HEK293 (cell line): Measurements from ENCODE around the gene FAAP100.

Experiments
- CTCF ChIA-PET: fragments of 350-600 bp; formaldehyde crosslinking; extraction: SDS; loops from one replicate; lab custom pipeline; 2021; ENCODE audit warnings: antibody characterized with exemption; lab: Yijun Ruan, JAX
- POLR2A ChIA-PET: fragments of 300-600 bp; formaldehyde crosslinking; extraction: SDS; loops from one replicate; lab custom pipeline; 2020; ENCODE audit warnings: antibody characterized with exemption, inconsistent platforms; lab: Yijun Ruan, JAX
- H3K27ac ChIP-seq: fragments of 200-500 bp; sonication (Bioruptor generic); 2 replicates; pipeline ENCODE4 v1.5.1; 2014; ENCODE audit warnings: low read depth, low read length, control low read depth, inconsistent platforms; ENCODE audit errors: extremely low read depth
- H3K36me3 ChIP-seq, 2 experiments: fragments of 200-500 bp in 1 of 2; sonication (Bioruptor generic) in 1 of 2; 1 replicate in 1 of 2; 2 replicates in 1 of 2; pipeline ENCODE4 v1.5.1; 2014 to 2017; ENCODE audit warnings: inconsistent platforms in 2 of 2, low read length in 2 of 2; ENCODE audit not compliant: control insufficient read depth in 2 of 2, insufficient read depth in 1 of 2
- H3K4me1 ChIP-seq: fragments of 200-500 bp; sonication (Bioruptor generic); 2 replicates; pipeline ENCODE4 v1.5.1; 2014; ENCODE audit warnings: mild to moderate bottlenecking, low read length, inconsistent platforms; ENCODE audit not compliant: control insufficient read depth, insufficient read depth
- H3K4me3 ChIP-seq: 2 replicates; pipeline ENCODE4 v1.5.1; 2011; ENCODE audit warnings: low read depth, mild to moderate bottlenecking, control low read depth, low read length, moderate library complexity
- H3K9me3 ChIP-seq: fragments of 200-500 bp; sonication (Bioruptor generic); 2 replicates; pipeline ENCODE4 v1.5.1; 2014; ENCODE audit warnings: low read depth, low read length, inconsistent platforms; ENCODE audit not compliant: control insufficient read depth, insufficient read depth
- CTCF ChIP-seq: fragments of 450-650 bp; formaldehyde crosslinking; IDR thresholded peaks from 2 replicates; pipeline ENCODE4 v1.5.1; 2016; ENCODE audit warnings: missing biosample characterization, missing genetic modification characterization
- HIC1 ChIP-seq: fragments of 450-650 bp; formaldehyde crosslinking; IDR thresholded peaks from 2 replicates; pipeline ENCODE4 v1.5.1; 2016; ENCODE audit warnings: missing biosample characterization, missing genetic modification characterization
- HOXD13 ChIP-seq: sonication (generic); formaldehyde crosslinking; IDR thresholded peaks from 2 replicates; pipeline ENCODE4 v1.8.0; 2022; ENCODE audit warnings: missing genetic modification reagents, borderline replicate concordance
- KLF16 ChIP-seq: fragments of 450-650 bp; formaldehyde crosslinking; IDR thresholded peaks from 2 replicates; pipeline ENCODE4 v1.5.1; 2017; ENCODE audit warnings: missing biosample characterization, missing genetic modification characterization
- MZF1 ChIP-seq: fragments of 450-650 bp; formaldehyde crosslinking; IDR thresholded peaks from 2 replicates; pipeline ENCODE4 v1.5.1; 2017; ENCODE audit warnings: missing biosample characterization, missing genetic modification characterization, borderline replicate concordance
- OSR2 ChIP-seq: fragments of 450-650 bp; formaldehyde crosslinking; IDR thresholded peaks from 2 replicates; pipeline ENCODE4 v1.5.1; 2016; ENCODE audit warnings: missing biosample characterization, missing genetic modification characterization
- PBX3 ChIP-seq: sonication (generic); formaldehyde crosslinking; IDR thresholded peaks from 2 replicates; pipeline ENCODE4 v1.8.1; 2022; ENCODE audit warnings: mild to moderate bottlenecking, moderate library complexity, missing genetic modification reagents
- PRDM1 ChIP-seq: fragments of 450-650 bp; formaldehyde crosslinking; IDR thresholded peaks from 2 replicates; pipeline ENCODE4; 2016; ENCODE audit warnings: missing biosample characterization, missing genetic modification characterization
- ZBTB11 ChIP-seq: fragments of 450-650 bp; formaldehyde crosslinking; conservative IDR thresholded peaks from 2 replicates; pipeline ENCODE4 v1.5.1; 2016; ENCODE audit warnings: low read depth, missing biosample characterization, missing genetic modification characterization
- ZBTB26 ChIP-seq: fragments of 450-650 bp; formaldehyde crosslinking; optimal IDR thresholded peaks from 2 replicates; pipeline ENCODE3; 2016; ENCODE audit warnings: missing biosample characterization, mild to moderate bottlenecking, missing genetic modification characterization
- ZNF169 ChIP-seq: fragments of 450-650 bp; formaldehyde crosslinking; IDR thresholded peaks from 2 replicates; pipeline ENCODE4 v1.5.1; 2016; ENCODE audit warnings: missing biosample characterization, missing genetic modification characterization
- ZNF202 ChIP-seq: fragments of 450-650 bp; formaldehyde crosslinking; IDR thresholded peaks from 2 replicates; pipeline ENCODE4 v1.5.1; 2016; ENCODE audit warnings: missing biosample characterization, missing genetic modification characterization, borderline replicate concordance
- ZNF26 ChIP-seq: fragments of 450-650 bp; formaldehyde crosslinking; IDR thresholded peaks from 2 replicates; pipeline ENCODE4 v1.5.1; 2016; ENCODE audit warnings: missing biosample characterization, missing genetic modification characterization
- ZNF266 ChIP-seq: fragments of 450-650 bp; formaldehyde crosslinking; IDR thresholded peaks from 2 replicates; pipeline ENCODE4 v1.5.1; 2016; ENCODE audit warnings: missing biosample characterization, missing genetic modification characterization, low read depth
- ZNF280C ChIP-seq: fragments of 450-650 bp; formaldehyde crosslinking; IDR thresholded peaks from 2 replicates; pipeline ENCODE4 v1.5.1; 2016; ENCODE audit warnings: missing biosample characterization, missing genetic modification characterization
- ZNF354C ChIP-seq: fragments of 450-650 bp; formaldehyde crosslinking; IDR thresholded peaks from 2 replicates; pipeline ENCODE4 v1.5.1; 2016; ENCODE audit warnings: missing biosample characterization, missing genetic modification characterization, low read depth, borderline replicate concordance
- ZNF501 ChIP-seq: fragments of 450-650 bp; formaldehyde crosslinking; IDR thresholded peaks from 2 replicates; pipeline ENCODE4 v1.5.1; 2016; ENCODE audit warnings: missing biosample characterization, missing genetic modification characterization
- ZNF549 ChIP-seq: fragments of 450-650 bp; IDR thresholded peaks from 2 replicates; pipeline ENCODE4 v1.5.1; 2018; ENCODE audit warnings: missing biosample characterization, missing genetic modification characterization, mild to moderate bottlenecking, inconsistent platforms, moderate library complexity
- ZNF704 ChIP-seq: fragments of 450-650 bp; formaldehyde crosslinking; IDR thresholded peaks from 2 replicates; pipeline ENCODE4 v1.5.1; 2016; ENCODE audit warnings: missing biosample characterization, missing genetic modification characterization
- ZNF747 ChIP-seq: fragments of 450-650 bp; formaldehyde crosslinking; IDR thresholded peaks from 2 replicates; pipeline ENCODE4 v1.5.1; 2016; ENCODE audit warnings: missing biosample characterization, missing genetic modification characterization

The FAAP100 gene

GRCh38 chr17:81586096-81586495, 33.9 kb upstream of the FAAP100 start:
- Histone ChIP-seq H3K27ac (no peak overlapping the region), H3K36me3 (peaks cover 58 to 94% of the 10 kb centered on the region in 2 experiments), H3K9me3 (no peaks in the 10 kb centered on the region), H3K4me3 (no peak overlapping the region), H3K4me1 (peaks cover 16% of the 10 kb centered on the region)
- CTCF ChIA-PET = interaction anchor here (0.9 to 2.1 kb wide), 2 partner anchors 15 to 333 kb away, joined by 3 to 16 read pairs; no protein-coding TSS in a partner anchor
- TF ChIP-seq ZBTB26 (tag by site-specific recombination) = no peak
- TF ChIP-seq HOXD13 = no peak
- no peak for TF ChIP-seq ZNF704
- TF ChIP-seq PRDM1 (tag by site-specific recombination) = no peak
- TF ChIP-seq CTCF (tag by site-specific recombination) = no peak
- no peak for TF ChIP-seq KLF16
- no peak for TF ChIP-seq OSR2 (tag by site-specific recombination)
- no peak for TF ChIP-seq ZNF501
- TF ChIP-seq ZNF169 = no peak
- no peak for TF ChIP-seq ZBTB11 (tag by site-specific recombination)
- no peak for TF ChIP-seq ZNF26 (tag by site-specific recombination)
- TF ChIP-seq ZNF202 (tag by site-specific recombination) = no peak
- no peak for TF ChIP-seq ZNF549 (tag by site-specific recombination)
- no peak for TF ChIP-seq PBX3 (CRISPR knock-in tag)
- no peak for TF ChIP-seq ZNF280C (tag by site-specific recombination)
- no peak for TF ChIP-seq ZNF747 (tag by site-specific recombination)
- TF ChIP-seq HIC1 = no peak
- TF ChIP-seq ZNF354C (tag by site-specific recombination) = no peak
- TF ChIP-seq MZF1 (tag by site-specific recombination) = no peak
- TF ChIP-seq ZNF266 = no peak
- POLR2A ChIA-PET = interaction anchor here (0.6 to 1.5 kb wide), 3 partner anchors 30 to 93 kb away, joined by 3 to 4 read pairs (median 3); no protein-coding TSS in a partner anchor
